Adrenal gland (tissue), 5 donors: ENCODE measurements around the gene STXBP3.

Source experiments
- CTCF ChIP-seq, 6 experiments: fragments of 450-650 bp in 4 of 6; fragments of 200-600 bp in 2 of 6; sonication (generic) in 1 of 6; IDR thresholded peaks; 1 replicate in 5 of 6; 2 replicates in 1 of 6; pipeline versions ENCODE4 v1.5.1 to v1.8.0; 2016 to 2021; ENCODE audit warnings: antibody characterized with exemption in 6 of 6, mild to moderate bottlenecking in 2 of 6, moderate library complexity in 1 of 6
- POLR2A ChIP-seq, 2 donors: fragments of 450-650 bp; IDR thresholded peaks; one replicate each; pipeline ENCODE4 v1.6.1; 2017; ENCODE audit warnings: antibody characterized with exemption in 2 of 2, mild to moderate bottlenecking in 2 of 2, moderate library complexity in 1 of 2
- donor health status: DM: no; HTN: no; CAD: no.

GRCh38 chr1:108716437-108717230 is 29.8 kb upstream of the STXBP3 start:
- no peak for TF ChIP-seq CTCF (IDR thresholded peaks at IDR 0.05)
- TF ChIP-seq POLR2A (IDR thresholded peaks at IDR 0.05), result no peak
